Rectal smooth muscle tissue (tissue), 1 donor: ENCODE data around the gene GP1BA.
A peak's percentile ranks its signal among the peaks of the same experiment; 100 is the strongest.

ENCODE experiments used
- H3K27ac ChIP-seq: one replicate; pipeline ENCODE4 v1.7.0; 2013; ENCODE audit warnings: low read depth, low read length, inconsistent platforms
- H3K27me3 ChIP-seq: one replicate; pipeline ENCODE4 v1.7.0; 2013; ENCODE audit warnings: low read length; ENCODE audit not compliant: control insufficient read depth, insufficient read depth
- H3K36me3 ChIP-seq: one replicate; pipeline ENCODE4 v1.7.0; 2013; ENCODE audit warnings: low read length; ENCODE audit not compliant: control insufficient read depth, insufficient read depth
- H3K4me1 ChIP-seq: one replicate; pipeline ENCODE4 v1.7.0; 2013; ENCODE audit warnings: low read length; ENCODE audit not compliant: control insufficient read depth, insufficient read depth
- H3K4me3 ChIP-seq: one replicate; pipeline ENCODE4 v1.7.0; 2013; ENCODE audit warnings: low read length
- H3K9ac ChIP-seq: one replicate; pipeline ENCODE4 v1.7.0; 2013; ENCODE audit warnings: low read length

GP1BA gene

DNA sequence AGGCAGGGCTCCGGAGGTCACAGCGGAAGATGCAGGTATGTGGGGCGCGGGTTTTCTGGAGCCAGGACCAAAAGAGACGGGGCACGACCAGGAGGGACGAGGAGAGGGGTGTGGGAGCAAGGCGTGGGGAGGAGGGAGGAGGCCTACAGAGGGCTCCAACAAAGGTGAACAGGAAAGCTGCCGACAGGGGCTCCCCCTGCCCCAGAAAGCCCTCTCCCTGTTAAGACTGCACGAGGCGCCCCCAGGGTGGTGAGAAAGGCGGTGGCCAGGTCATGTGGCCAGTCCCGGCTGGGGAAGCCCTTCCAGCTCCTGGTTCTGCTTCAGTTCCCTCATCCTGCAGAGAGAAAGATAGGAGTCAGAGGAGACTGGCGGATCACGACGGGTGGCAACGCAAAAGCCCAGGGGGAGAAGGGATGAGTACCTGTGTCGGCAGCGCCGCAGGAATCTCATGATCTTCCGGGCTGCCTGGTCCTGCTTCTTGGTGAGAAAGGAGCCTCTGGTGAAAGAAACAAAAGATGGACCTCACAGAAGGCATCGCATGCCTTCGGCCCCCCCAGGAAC lies 36.5 kb downstream of the GP1BA start:
- peak overlapping the region; percentile 80 for H3K4me3 ChIP-seq
- H3K27me3 ChIP-seq, result no peaks in the 10 kb centered on the region
- H3K36me3 ChIP-seq, result peaks cover 18% of the 10 kb centered on the region
- H3K9ac ChIP-seq, result peak overlapping the region; percentile 83
- peak overlapping the region; percentile 91 for H3K27ac ChIP-seq
- H3K4me1 ChIP-seq, result peaks cover 22% of the 10 kb centered on the region

DNA sequence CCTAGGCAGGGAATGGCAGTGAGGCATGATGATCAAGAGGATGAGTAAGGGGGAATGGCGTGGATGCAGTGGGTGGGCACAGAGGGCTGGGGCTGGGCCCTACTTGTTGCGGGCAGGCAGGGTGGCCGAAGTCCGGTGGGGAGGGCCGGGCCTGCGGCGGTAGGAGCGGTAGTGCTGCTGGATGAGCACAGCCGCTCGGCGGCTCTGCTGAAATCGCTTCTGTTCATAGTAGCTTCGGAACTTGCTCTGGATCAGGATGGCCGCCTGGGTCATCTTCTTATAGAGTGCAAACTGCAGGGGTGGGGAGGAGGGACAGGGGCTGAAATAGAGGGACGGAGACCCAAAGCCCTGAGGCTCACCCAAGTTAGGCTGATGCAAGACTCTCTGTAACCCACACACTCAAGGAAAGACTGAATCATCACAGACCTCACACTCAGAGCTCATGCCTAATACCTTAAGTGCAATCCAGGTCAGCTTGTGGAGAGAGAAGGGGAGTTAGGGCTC lies 37.0 kb downstream of the GP1BA start:
- Histone ChIP-seq H3K4me3 (peak overlapping the region; percentile 80), H3K9ac (no peak overlapping the region)

DNA sequence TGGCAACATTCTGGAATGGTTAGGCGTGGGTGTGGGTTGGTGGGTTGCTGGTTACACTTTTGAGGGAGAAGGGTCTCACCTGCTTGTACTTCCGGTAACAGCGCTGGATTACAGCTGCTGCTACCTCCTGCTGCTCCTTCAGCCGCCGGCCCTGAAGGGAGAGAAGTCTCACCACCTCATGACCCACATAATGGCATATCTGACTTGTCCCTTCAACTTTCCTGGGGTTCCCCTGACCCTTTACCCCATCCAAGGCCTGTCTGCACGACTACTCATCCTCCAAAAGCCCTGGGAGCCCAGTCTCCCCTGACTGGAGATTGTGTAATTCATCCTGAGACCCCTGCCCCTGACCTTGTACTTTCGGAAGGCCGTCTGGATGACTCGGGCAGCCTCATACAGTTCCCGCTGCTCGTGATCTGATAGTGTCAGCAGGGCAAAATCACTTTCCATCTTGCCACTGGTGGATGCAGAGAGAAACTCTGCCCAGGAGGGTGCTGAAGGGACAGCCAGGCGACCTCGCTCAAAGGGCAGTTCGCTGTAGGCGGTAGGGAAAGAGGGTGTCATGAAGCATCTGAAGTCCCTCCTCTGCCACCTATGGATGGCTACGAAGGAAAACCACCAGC lies 37.6 kb downstream of the GP1BA start:
- Histone ChIP-seq H3K27me3 (no peaks in the 10 kb centered on the region), H3K4me1 (peaks cover 22% of the 10 kb centered on the region), H3K36me3 (peaks cover 23% of the 10 kb centered on the region), H3K9ac (no peak overlapping the region), H3K4me3 (peak overlapping the region; percentile 80), H3K27ac (peak overlapping the region; percentile 91)

More for the DNA sequence above, 37.0 kb downstream of the GP1BA start:
- H3K27ac ChIP-seq, result peak overlapping the region; percentile 91
- no peaks in the 10 kb centered on the region for H3K27me3 ChIP-seq
- peaks cover 21% of the 10 kb centered on the region for H3K36me3 ChIP-seq
- H3K4me1 ChIP-seq, result peaks cover 22% of the 10 kb centered on the region

DNA sequence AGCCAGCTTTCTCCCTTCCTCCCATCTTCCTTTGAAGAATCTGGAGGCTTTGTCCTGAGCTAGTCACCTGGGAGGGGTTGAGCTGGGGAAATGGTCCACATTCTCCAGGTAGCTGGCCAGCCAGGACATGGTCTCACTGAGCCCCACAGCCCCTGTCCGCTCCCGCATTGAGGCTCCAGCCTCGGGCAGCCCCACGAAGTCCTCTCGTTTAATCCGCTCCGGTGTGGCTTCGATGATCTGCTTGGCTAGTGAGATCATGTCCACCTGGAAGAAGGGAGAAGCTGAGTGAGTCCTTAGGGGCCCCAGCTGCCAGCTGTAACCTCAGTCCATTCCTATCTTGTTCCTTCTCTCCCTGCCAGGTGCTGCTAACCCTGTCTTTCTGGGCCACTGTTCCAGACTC lies 38.2 kb downstream of the GP1BA start:
- H3K4me1 ChIP-seq, result peaks cover 22% of the 10 kb centered on the region
- H3K36me3 ChIP-seq, result peaks cover 22% of the 10 kb centered on the region
- no peaks in the 10 kb centered on the region for H3K27me3 ChIP-seq
- H3K27ac ChIP-seq, result peak overlapping the region; percentile 91
- H3K9ac ChIP-seq, result no peak overlapping the region
- H3K4me3 ChIP-seq, result no peak overlapping the region

DNA sequence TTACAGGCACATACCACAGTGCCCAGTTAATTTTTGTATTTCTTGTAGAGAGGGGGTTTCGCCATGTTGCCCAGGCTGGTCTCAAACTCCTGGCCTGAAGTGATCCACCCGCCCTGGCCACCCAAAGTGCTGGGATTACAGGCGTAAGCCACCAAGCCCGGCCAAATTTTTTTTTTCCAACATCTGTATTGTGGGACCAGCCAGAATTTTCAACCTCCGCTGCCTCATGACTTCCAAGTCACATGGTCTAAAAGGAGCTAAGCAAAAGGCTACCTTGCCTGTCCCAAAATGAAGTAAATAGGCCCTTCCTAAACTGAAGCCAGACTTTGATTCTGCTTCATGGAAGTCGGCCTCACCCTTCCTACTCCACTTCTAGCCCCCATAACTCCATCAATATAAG lies 39.7 kb downstream of the GP1BA start:
- H3K9ac ChIP-seq, result no peak overlapping the region
- H3K4me3 ChIP-seq, result no peak overlapping the region
- peaks cover 15% of the 10 kb centered on the region for H3K4me1 ChIP-seq
- H3K27me3 ChIP-seq, result no peaks in the 10 kb centered on the region
- peaks cover 21% of the 10 kb centered on the region for H3K36me3 ChIP-seq
- H3K27ac ChIP-seq, result peak overlapping the region; percentile 38

DNA sequence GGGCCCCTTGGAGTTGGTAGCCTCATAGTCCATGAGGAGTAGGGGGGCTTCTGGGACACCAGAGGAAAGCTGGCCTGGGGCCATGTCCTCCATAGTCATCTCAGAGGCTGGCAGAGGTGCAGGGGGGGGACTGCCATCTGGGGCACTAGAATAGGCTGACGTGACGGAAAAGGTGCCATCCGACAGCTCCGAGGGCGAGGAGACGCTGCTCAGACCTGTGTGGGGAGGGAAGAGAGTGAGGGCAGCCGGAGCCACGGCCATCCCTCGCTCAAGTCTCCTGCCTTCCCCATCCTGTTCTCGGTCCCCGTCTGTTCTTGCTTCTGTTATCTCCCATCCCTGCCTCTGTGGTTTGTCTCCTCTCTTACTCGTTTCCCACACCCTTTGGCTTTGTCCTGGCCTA lies 40.2 kb downstream of the GP1BA start:
- peak overlapping the region; percentile 38 for H3K27ac ChIP-seq
- peaks cover 15% of the 10 kb centered on the region for H3K4me1 ChIP-seq
- H3K4me3 ChIP-seq, result no peak overlapping the region
- H3K36me3 ChIP-seq, result peaks cover 25% of the 10 kb centered on the region
- H3K27me3 ChIP-seq, result no peaks in the 10 kb centered on the region
- no peak overlapping the region for H3K9ac ChIP-seq

DNA sequence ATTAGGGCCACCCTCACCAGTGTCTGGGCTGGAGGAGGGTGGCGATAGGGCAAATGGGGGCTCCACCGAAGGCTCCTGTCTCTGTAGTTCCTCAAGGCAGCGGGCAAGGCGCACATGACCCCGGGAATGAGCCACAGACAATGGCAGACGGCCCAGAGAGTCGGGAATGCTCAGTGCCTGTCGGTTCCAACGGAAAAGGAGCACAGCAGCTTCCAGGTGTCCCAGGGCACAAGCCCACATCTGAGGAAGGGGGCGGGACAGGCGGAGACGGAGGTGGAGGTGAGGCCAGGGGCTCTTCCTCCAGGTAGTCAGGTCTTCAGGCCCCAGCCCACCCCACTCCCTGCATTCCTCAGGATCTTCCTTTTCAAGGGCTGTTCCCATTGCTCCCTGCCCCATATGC lies 40.7 kb downstream of the GP1BA start:
- Histone ChIP-seq H3K4me1 (peaks cover 15% of the 10 kb centered on the region), H3K9ac (no peak overlapping the region), H3K36me3 (peaks cover 30% of the 10 kb centered on the region), H3K4me3 (no peak overlapping the region), H3K27ac (no peak overlapping the region), H3K27me3 (no peaks in the 10 kb centered on the region)

DNA sequence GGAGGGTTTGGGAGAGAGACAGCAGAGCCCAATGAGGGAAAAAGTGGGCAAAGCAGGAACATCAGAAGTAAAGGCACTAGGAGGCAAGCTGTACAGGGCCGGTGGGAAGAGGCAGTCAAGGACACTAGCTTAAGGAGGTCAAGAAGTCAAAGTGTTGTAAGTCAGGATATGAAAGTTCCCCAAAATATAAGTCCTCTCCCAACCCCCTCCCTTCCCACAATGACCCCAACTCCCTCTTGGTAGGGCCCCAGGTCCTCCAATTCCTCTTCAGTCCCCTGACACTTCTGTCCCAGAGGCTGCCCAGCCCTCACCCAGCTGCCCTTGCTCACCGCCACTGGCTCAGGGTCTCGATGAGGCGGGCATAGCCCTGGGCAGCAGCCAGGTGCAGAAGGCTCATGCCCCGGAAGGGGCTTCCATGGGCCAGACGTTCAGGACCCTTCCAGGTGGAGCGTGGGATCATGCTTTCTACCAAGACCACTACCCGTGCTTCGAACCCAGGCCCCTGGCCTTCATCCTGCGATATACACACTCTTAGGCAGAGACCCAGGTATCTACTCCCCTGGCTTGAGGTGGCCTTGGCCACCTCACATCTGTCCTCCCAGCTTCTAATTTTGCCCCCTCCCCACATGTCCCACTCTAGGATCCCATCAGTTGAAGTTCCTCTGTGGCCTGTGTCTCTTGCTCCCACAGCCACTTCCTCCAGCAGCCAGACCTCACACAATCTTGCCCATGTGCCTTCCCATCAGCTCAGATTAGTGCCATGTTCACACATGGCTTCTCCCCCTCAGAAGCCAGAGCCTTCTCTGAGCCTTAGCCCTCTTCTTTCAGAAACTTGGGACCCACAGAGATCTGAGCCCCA lies 41.4 kb downstream of the GP1BA start:
- no peak overlapping the region for H3K27ac ChIP-seq
- H3K9ac ChIP-seq, result no peak overlapping the region
- H3K27me3 ChIP-seq, result no peaks in the 10 kb centered on the region
- H3K4me3 ChIP-seq, result no peak overlapping the region
- H3K36me3 ChIP-seq, result peaks cover 35% of the 10 kb centered on the region
- H3K4me1 ChIP-seq, result peaks cover 14% of the 10 kb centered on the region

DNA sequence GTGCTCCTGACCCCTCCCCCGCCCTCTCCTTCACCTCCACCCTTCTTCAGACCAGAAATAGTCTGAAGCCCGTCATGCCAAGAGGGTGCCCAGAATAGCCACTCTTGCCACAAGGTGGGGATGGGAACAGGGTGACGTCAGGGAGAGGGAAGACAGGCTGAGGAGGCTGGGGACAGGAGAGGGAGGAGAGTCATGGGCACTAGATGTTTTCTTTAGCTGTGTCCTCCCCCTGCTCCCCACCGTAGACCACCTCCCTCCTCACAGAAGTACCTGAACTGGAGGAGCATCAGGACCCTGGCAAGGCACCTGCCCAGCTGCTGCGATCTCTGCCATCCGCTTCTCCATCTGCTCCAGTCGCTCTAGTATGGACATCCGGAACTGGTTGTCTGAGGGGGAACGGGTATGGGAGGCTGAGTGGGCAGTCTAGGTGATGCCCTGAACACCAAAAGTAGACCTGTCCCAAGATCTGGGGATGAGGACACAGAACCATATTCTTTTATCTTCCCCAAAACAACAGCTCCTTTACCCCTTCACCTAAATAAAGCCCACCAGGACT lies 42.1 kb downstream of the GP1BA start:
- H3K9ac ChIP-seq, result no peak overlapping the region
- H3K27ac ChIP-seq, result no peak overlapping the region
- no peak overlapping the region for H3K4me3 ChIP-seq
- peaks cover 8% of the 10 kb centered on the region for H3K4me1 ChIP-seq
- no peaks in the 10 kb centered on the region for H3K27me3 ChIP-seq
- H3K36me3 ChIP-seq, result peaks cover 36% of the 10 kb centered on the region

DNA sequence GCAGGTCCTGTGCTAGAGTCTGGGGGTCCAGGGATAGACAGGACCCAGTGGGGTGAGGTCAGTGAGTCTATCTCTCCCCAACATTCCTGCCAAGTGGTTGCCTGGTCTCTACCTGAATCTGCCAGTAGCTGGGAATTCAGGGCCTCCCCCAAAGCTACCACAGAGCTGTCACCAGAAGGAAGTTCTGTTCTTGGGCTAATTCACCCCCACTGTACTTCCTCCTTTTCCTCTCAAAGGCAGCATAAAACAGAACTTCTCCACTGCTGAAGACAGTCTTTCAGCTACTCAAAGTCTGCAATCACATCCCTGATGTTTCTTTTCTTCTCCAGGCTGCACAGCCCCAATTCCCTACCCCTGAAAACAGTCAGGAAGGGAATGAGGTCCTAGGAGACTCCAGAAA lies 46.6 kb downstream of the GP1BA start:
- Histone ChIP-seq H3K36me3 (peaks cover 29% of the 10 kb centered on the region), H3K4me3 (no peak overlapping the region), H3K27ac (no peak overlapping the region), H3K9ac (no peak overlapping the region), H3K27me3 (no peaks in the 10 kb centered on the region), H3K4me1 (no peaks in the 10 kb centered on the region)

DNA sequence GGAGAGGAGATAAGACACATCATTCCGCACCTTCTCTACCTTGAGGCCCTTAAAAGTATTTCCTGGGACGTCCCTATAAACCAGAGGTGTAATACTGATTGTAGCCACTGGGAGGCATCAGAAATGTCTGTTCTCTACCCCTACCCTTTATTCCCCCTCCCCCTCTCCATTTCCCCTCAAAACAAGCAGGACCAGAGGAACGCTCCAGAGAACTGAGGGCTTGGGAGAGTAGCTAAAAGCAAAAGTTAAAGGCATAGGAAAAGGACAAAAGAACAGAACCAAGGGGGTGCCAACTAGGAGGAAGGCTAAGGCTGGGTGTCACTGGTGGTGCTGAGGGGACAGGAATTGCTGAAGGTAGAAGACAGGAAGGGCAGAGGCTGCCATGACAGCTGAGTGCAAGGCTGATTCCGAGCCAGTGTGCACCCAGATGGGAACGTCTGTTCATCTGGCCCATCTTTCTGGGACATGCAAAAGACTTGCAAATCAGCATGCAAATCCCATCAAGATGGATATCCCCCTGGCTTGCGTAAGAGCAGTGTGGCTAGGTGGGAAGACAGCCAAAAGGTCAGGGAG lies 48.7 kb downstream of the GP1BA start:
- H3K27me3 ChIP-seq, result no peaks in the 10 kb centered on the region
- peaks cover 24% of the 10 kb centered on the region for H3K36me3 ChIP-seq
- no peak overlapping the region for H3K9ac ChIP-seq
- no peak overlapping the region for H3K4me3 ChIP-seq
- H3K4me1 ChIP-seq, result no peaks in the 10 kb centered on the region
- H3K27ac ChIP-seq, result no peak overlapping the region

DNA sequence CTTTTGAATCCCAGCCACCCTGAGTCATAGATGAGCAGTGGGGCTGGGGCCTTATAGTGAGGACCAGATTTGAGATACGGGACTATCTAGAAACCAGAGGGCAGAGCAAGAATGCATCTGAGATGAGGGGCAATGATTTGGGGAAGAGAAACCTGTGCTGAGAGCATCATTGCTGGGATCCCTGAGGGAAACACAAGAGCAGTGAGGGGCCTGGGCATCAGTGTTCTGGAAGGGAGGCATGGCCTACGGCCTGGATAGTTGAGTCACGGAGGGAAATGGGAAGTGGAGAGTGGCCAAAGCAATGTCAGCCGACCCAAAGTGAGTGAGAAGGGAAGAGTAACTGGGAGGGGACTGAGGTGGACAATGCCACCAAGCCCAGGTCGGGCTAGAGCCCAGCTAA lies 50.2 kb downstream of the GP1BA start:
- Histone ChIP-seq H3K36me3 (peaks cover 18% of the 10 kb centered on the region), H3K4me1 (no peaks in the 10 kb centered on the region), H3K27me3 (no peaks in the 10 kb centered on the region), H3K9ac (no peak overlapping the region), H3K27ac (no peak overlapping the region), H3K4me3 (no peak overlapping the region)
